Measurements from ENCODE around the gene SYNGR3. TPM values are rescaled to one million over a fixed set of nuclear protein-coding genes. Genes with fewer than 3 reads are reported as not detected.
A peak's percentile ranks its signal among the peaks of the same experiment; 100 is the strongest.

SYNGR3 gene
- total RNA-seq, 1 experiment from 2014 or later, result 0.68 TPM

DNA sequence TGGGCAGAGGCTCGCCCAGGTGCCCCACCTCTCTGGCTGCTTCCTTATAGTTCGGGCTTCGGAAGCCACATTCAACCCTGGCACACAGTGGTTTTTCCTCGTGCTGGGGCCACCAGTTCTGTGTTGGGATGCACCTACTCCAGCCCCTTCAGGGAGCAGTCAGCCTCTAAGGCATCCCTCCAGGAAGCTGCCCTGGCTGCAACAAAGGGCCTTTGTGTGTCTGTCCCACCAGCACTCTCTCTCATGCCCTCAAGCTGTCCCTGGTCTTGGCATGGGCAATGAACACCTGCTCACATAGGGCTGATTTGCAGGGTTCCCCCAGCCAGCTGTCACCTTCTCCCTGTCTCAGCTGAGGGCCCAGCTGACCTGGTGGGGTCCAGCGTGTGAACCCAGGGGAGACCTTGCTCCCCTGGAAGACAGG is 7.7 kb upstream of the SYNGR3 start:
- intact Hi-C loops (cut with micrococcal nuclease), result no loop called here
- Mint-ChIP-seq H3K27ac (ENCODE audit: low read depth, unreplicated experiment) (no peak overlapping the region), H3K4me1 (ENCODE audit: insufficient read depth, unreplicated experiment) (peaks cover 6% of the 10 kb centered on the region), H3K27me3 (ENCODE audit: insufficient read depth, unreplicated experiment) (no peaks in the 10 kb centered on the region), H3K4me3 (ENCODE audit: unreplicated experiment) (no peak overlapping the region), H3K9me3 (ENCODE audit: unreplicated experiment) (no peaks in the 10 kb centered on the region), H3K36me3 (ENCODE audit: insufficient read depth, unreplicated experiment) (peaks cover 37% of the 10 kb centered on the region)
- TF ChIP-seq, protein P1, sequence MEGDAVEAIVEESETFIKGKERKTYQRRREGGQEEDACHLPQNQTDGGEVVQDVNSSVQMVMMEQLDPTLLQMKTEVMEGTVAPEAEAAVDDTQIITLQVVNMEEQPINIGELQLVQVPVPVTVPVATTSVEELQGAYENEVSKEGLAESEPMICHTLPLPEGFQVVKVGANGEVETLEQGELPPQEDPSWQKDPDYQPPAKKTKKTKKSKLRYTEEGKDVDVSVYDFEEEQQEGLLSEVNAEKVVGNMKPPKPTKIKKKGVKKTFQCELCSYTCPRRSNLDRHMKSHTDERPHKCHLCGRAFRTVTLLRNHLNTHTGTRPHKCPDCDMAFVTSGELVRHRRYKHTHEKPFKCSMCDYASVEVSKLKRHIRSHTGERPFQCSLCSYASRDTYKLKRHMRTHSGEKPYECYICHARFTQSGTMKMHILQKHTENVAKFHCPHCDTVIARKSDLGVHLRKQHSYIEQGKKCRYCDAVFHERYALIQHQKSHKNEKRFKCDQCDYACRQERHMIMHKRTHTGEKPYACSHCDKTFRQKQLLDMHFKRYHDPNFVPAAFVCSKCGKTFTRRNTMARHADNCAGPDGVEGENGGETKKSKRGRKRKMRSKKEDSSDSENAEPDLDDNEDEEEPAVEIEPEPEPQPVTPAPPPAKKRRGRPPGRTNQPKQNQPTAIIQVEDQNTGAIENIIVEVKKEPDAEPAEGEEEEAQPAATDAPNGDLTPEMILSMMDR (IDR thresholded peaks at IDR 0.05; ENCODE audit: unreplicated experiment), result no peak
- CTCF ChIA-PET, result interaction anchor here (0.6 to 1.6 kb wide), 5 partner anchors 9 to 158 kb away, joined by 3 to 5 read pairs (median 5); partner anchors contain the start of gene TBL3
- DNase-seq (ENCODE audit: unreplicated experiment), result no peak
- POLR2A ChIA-PET, result interaction anchor here (0.7 to 6.2 kb wide), 9 partner anchors 10 to 173 kb away, joined by 3 to 59 read pairs (median 7); partner anchors contain the start of genes RPL3L, RPS2, TBL3 and TRAF7
- BruUV-seq (replicated peaks), result no TSS peak

DNA sequence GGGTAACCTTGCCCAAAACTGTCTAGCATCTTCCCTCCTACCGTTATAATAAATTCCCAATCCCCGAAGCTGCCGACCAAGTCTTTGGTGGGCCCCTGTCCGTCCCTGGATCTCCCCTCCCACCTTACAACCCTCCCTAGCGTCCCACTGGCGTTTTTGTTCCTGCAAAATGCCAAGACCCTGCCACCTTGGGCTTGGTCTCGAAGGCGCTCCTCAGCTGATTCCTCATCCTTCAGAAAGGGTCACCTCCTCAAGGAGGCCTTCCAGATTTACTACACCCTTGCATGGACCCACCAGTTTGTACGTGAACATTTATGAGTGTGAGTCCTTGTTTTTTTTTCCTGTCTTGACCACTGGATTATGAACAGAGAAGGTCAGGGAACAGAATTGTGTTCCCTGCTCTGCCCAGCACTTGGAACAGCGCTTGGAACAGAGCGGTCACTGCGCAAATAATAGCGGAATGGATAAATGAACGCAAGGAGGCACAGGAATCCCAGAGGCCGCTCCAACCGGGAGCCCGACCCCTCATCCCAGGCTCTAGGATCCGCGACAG is 6.7 kb upstream of the SYNGR3 start:
- no peaks in the 10 kb centered on the region for H3K9me3 Mint-ChIP-seq (ENCODE audit: unreplicated experiment)
- no TSS peak for BruUV-seq (replicated peaks)
- peaks cover 6% of the 10 kb centered on the region for H3K4me1 Mint-ChIP-seq (ENCODE audit: insufficient read depth, unreplicated experiment)
- H3K36me3 Mint-ChIP-seq (ENCODE audit: insufficient read depth, unreplicated experiment), result peaks cover 43% of the 10 kb centered on the region
- intact Hi-C loops (cut with micrococcal nuclease), result no loop called here
- H3K27ac Mint-ChIP-seq (ENCODE audit: low read depth, unreplicated experiment), result no peak overlapping the region
- TF ChIP-seq, protein P1 (IDR thresholded peaks at IDR 0.05; ENCODE audit: unreplicated experiment), result no peak
- ChIA-PET CTCF (interaction anchor here (1.0 kb wide), 3 partner anchors 10 to 41 kb away, joined by 3 to 5 read pairs (median 5); partner anchors contain the start of gene TBL3), POLR2A (interaction anchor here (0.7 to 6.2 kb wide), 12 partner anchors 10 to 172 kb away, joined by 3 to 59 read pairs (median 6); partner anchors contain the start of genes RPS2, TBL3, TRAF7 and ZNF598)
- H3K27me3 Mint-ChIP-seq (ENCODE audit: insufficient read depth, unreplicated experiment), result no peaks in the 10 kb centered on the region
- H3K4me3 Mint-ChIP-seq (ENCODE audit: unreplicated experiment), result peak overlapping the region; percentile 76
- DNase-seq (ENCODE audit: unreplicated experiment), result no peak

DNA sequence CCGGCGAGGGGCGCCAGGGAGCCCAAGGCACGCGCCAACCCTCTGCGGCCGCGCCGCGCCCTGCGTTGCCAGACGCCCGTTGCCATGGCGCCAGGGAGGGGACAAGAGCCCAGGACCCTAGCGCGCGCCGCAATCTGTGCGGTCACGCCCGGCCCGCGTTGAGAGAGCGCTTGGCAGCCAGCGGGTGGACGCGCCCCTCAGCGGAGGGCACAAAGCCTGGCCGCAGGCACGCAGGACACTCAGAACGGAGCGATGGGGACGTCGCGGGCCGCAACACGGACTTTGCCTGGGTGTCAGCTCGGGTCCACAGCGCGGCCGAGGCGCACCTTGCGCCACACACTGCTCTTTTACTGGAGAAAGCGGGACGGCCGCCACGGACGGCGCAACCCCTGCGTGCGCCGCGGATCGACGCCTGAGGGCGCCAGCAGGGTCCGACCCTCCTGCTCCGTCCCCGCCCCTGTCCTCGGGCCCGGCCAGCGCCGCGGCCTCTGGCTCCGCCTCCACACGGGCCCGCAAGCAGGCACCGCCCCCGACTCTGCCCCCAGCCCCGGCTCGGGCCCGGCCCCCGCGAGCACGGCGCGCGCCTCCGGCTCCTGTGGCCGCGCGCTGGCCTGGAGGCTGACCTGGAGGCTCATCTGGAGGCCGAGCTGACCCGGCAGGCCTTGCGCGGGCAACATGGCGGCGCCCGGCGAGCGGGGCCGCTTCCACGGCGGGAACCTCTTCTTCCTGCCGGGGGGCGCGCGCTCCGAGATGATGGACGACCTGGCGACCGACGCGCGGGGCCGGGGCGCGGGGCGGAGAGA is 6.0 kb upstream of the SYNGR3 start, which contains the start of gene GFER:
TSS of gene GFER (plus strand) at position 650 of the 803 bp plus-strand sequence. CDS start at position 676, 26 bp downstream.
- H3K27ac Mint-ChIP-seq (ENCODE audit: low read depth, unreplicated experiment), result no peak within 1 kb of the TSS
- peak within 1 kb of the TSS; percentile 76 for H3K4me3 Mint-ChIP-seq (ENCODE audit: unreplicated experiment)
- peak; percentile 82 for DNase-seq (ENCODE audit: unreplicated experiment)
- no peaks in the 10 kb centered on the region for H3K9me3 Mint-ChIP-seq (ENCODE audit: unreplicated experiment)
- ChIA-PET POLR2A (interaction anchor here (0.7 to 5.7 kb wide), 16 partner anchors 10 to 255 kb away, joined by 3 to 59 read pairs (median 4); partner anchors contain the start of genes RPS2, TBL3, TRAF7 and ZNF598), CTCF (interaction anchor here (0.6 to 1.0 kb wide), 2 partner anchors 47 to 156 kb away, joined by 3 to 4 read pairs; no protein-coding TSS in a partner anchor)
- H3K4me1 Mint-ChIP-seq (ENCODE audit: insufficient read depth, unreplicated experiment), result peaks cover 10% of the 10 kb centered on the region
- H3K36me3 Mint-ChIP-seq (ENCODE audit: insufficient read depth, unreplicated experiment), result peaks cover 41% of the 10 kb centered on the region
- TF ChIP-seq, protein P1 (IDR thresholded peaks at IDR 0.05; ENCODE audit: unreplicated experiment), result no peak
- no TSS peak for BruUV-seq (replicated peaks)
- intact Hi-C loops (cut with micrococcal nuclease), result no loop called here
- no peaks in the 10 kb centered on the region for H3K27me3 Mint-ChIP-seq (ENCODE audit: insufficient read depth, unreplicated experiment)
